Measurements from ENCODE around the gene PTPRD.

DNA sequence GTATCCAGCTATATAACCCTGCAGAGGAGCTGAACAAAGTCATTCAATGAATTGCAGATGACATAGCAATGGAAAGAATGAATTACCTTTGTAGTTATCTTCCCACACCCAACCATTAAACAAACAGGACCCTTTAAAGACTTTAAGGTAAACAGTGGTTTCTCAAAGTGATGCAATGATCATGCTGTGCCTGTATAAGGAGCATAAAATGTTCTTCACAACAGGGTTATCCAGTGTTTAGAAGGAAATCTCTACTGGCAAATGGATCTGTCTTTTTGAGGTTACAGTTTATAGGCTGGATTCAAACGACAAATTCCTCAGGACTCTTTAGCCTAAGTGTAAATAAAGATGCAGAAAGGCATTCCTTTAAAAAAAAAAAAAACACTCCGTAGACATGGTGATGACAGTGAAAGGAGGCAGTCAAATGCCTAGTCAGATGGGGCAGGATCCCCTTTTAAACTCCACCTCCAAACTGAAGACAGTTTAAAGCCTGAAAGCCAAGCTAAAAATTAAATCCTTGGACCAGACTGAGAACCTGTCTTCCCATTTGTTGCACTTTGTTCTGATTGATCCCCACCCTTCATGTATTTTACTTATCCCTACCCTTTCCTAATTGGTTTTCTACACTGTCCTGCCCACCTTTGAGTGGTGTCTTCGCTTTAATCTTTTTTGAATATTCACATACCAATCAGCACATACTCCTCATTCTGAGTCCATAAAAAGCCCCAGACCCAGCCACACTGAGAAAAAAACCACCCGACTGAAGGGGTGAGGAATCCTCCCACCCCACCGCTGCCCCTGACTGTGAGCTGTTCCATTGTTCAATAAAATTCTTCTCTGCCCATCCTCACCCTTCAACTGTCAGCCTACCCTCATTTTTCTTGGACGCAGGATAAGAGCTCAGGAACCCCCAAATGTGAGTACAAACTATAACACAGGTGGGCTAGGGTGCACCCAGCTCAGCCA lies 2052.0 kb downstream of the PTPRD start:
- TF ChIP-seq, protein P1, sequence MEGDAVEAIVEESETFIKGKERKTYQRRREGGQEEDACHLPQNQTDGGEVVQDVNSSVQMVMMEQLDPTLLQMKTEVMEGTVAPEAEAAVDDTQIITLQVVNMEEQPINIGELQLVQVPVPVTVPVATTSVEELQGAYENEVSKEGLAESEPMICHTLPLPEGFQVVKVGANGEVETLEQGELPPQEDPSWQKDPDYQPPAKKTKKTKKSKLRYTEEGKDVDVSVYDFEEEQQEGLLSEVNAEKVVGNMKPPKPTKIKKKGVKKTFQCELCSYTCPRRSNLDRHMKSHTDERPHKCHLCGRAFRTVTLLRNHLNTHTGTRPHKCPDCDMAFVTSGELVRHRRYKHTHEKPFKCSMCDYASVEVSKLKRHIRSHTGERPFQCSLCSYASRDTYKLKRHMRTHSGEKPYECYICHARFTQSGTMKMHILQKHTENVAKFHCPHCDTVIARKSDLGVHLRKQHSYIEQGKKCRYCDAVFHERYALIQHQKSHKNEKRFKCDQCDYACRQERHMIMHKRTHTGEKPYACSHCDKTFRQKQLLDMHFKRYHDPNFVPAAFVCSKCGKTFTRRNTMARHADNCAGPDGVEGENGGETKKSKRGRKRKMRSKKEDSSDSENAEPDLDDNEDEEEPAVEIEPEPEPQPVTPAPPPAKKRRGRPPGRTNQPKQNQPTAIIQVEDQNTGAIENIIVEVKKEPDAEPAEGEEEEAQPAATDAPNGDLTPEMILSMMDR (IDR thresholded peaks at IDR 0.05) = no peak
- TF ChIP-seq POLR2A (IDR thresholded peaks at IDR 0.05) = no peak
